Left ventricle myocardium inferior (tissue), 1 donor: ENCODE data around the gene RNF150. TPM values are rescaled to one million over a fixed set of nuclear protein-coding genes. Genes with fewer than 3 reads are reported as not detected.

Experiments
- DNase-seq: peaks from one replicate; pipeline ENCODE4 v3.0.0-alpha.2; 2020
- H3K27ac ChIP-seq: fragments of 200-600 bp; replicated peaks from 2 replicates; pipeline ENCODE4 v1.8.0; 2021
- H3K27me3 ChIP-seq: fragments of 200-600 bp; 2 replicates; pipeline ENCODE4 v1.8.0; 2021; ENCODE audit warnings: low read depth
- H3K36me3 ChIP-seq: fragments of 200-600 bp; 2 replicates; pipeline ENCODE4 v1.8.0; 2021
- H3K4me1 ChIP-seq: fragments of 200-600 bp; 2 replicates; pipeline ENCODE4 v1.8.0; 2021
- H3K4me3 ChIP-seq: fragments of 200-600 bp; 2 replicates; pipeline ENCODE4 v1.8.0; 2021; ENCODE audit warnings: mild to moderate bottlenecking, moderate library complexity
- H3K9me3 ChIP-seq: fragments of 200-600 bp; replicated peaks from 2 replicates; pipeline ENCODE4 v1.8.0; 2021
- intact Hi-C: fragments of 100-400 bp; cut with micrococcal nuclease; formaldehyde crosslinking; loops from one replicate; pipeline ENCODE4 v1.11.0; 2022
- total RNA-seq: library from RNA; stranded (reverse); fragmentation: NEBNext Ultra II Directional; extraction: Animal tissue kit (Norgen Biotek cat#: 25700); gene quantifications from one replicate; pipeline ENCODE4 v1.2.1, GENCODE V29; 2021
- TF ChIP-seq, protein P1 (sequence below): fragments of 200-600 bp; IDR thresholded peaks from 2 replicates; pipeline ENCODE4 v1.8.0; 2021; ENCODE audit warnings: antibody characterized with exemption, mild to moderate bottlenecking, borderline replicate concordance
- donor health status: DM: no; HTN: yes; CAD: no; lungs with severe emphysema.

Gene RNF150
- total RNA-seq, 1 donor from 2014 or later = 68.0 TPM

DNA sequence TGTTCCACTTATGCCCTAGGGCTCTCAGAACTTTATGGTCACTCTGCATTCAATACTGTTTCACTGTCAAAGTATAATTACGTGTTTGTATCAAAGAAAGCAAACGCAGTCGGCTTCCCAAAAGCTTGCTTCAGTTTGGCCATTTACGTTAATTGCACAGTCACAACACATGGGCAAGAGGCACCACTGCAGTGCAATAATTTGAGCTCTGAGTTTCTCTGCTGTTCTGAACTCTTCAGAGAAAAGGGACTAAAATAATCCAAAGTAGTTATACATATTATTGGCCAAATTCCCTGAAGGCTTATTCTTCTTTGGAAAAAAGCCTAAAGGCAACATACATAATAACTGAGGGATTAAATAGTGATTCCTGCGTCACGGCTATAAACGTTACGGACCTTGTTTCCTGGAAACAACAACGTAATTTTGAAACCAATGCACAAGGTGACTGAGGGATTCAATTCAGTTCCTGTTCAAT lies 51.3 kb downstream of the RNF150 start:
- Histone ChIP-seq H3K4me1 (peaks cover 56% of the 10 kb centered on the region), H3K36me3 (no peaks in the 10 kb centered on the region), H3K9me3 (no peaks in the 10 kb centered on the region), H3K27me3 (no peaks in the 10 kb centered on the region), H3K27ac (peak overlapping the region; percentile 31), H3K4me3 (no peak overlapping the region)
- TF ChIP-seq, protein P1, sequence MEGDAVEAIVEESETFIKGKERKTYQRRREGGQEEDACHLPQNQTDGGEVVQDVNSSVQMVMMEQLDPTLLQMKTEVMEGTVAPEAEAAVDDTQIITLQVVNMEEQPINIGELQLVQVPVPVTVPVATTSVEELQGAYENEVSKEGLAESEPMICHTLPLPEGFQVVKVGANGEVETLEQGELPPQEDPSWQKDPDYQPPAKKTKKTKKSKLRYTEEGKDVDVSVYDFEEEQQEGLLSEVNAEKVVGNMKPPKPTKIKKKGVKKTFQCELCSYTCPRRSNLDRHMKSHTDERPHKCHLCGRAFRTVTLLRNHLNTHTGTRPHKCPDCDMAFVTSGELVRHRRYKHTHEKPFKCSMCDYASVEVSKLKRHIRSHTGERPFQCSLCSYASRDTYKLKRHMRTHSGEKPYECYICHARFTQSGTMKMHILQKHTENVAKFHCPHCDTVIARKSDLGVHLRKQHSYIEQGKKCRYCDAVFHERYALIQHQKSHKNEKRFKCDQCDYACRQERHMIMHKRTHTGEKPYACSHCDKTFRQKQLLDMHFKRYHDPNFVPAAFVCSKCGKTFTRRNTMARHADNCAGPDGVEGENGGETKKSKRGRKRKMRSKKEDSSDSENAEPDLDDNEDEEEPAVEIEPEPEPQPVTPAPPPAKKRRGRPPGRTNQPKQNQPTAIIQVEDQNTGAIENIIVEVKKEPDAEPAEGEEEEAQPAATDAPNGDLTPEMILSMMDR = no peak
- DNase-seq = no peak
- intact Hi-C loops = no loop called here

DNA sequence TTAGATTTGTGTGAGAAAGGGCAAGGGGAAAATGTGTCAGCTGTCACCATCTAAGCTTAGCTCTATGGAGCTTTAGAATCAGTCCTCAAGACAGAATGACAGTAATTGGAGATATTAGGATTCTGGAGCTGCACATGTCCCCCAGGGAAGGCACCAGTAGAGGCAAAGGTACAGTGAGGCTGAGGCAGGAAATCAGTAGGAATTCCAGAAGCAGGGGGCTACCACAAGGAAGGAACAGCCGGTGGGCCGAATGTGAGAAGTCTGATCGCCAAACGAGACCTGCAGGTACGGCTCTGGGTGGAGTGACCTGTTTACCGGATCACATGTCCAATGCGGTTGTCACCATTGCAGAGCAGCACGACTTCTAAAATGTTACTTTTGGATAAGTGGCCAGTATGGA lies 52.6 kb downstream of the RNF150 start:
- Histone ChIP-seq H3K36me3 (no peaks in the 10 kb centered on the region), H3K4me3 (no peak overlapping the region), H3K27ac (peak overlapping the region; percentile 31), H3K27me3 (no peaks in the 10 kb centered on the region), H3K4me1 (peaks cover 68% of the 10 kb centered on the region), H3K9me3 (no peaks in the 10 kb centered on the region)
- TF ChIP-seq, protein P1 = no peak
- intact Hi-C loops = no loop called here
- no peak for DNase-seq

DNA sequence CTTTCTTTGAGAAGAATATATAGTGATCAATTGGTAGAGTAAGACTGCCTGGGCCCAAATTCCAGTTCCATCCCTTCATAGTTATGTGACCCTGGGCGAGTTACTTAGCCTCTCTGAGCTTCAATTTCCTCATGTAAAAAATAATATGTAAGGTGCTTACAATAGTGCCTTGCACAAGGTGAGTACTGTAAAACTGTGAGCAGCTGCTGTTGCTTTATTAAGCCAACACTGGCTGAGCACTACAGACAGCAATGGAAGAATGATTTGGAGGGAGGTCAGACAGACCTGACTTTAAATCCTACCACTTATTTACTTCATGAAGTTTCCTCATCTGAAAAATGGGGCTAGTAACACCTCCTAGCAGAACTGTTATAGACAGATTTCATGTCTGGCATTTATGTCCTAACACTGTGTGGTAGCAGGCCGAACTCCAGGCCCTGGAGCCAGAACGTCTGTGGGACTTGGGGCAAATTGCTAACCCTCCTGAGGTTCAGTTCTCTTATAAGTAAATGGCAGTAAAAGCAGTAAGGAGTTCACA lies 53.8 kb downstream of the RNF150 start:
- Histone ChIP-seq H3K9me3 (no peaks in the 10 kb centered on the region), H3K27me3 (no peaks in the 10 kb centered on the region), H3K27ac (peak overlapping the region; percentile 29), H3K4me3 (no peak overlapping the region), H3K4me1 (peaks cover 75% of the 10 kb centered on the region), H3K36me3 (no peaks in the 10 kb centered on the region)
- intact Hi-C loops = no loop called here
- TF ChIP-seq, protein P1 = no peak
- DNase-seq = no peak

DNA sequence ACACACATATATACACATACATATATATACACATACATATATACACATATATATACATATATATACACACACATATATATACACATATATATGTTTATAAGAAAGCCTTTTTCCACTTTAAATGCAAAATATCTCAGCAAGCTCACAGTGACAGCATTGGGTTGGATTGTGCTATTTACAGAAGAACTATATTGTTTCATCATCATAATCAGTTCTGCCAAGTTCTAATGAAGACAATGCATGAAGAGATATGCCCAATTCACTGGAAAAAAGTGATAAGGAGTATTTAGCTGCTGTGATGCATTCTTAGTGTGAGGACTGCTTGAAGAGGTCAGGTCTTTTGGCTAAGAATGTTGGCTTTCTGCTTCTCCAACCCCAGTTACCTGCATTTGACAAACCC lies 54.4 kb downstream of the RNF150 start:
- H3K4me3 ChIP-seq = no peak overlapping the region
- no peaks in the 10 kb centered on the region for H3K27me3 ChIP-seq
- H3K9me3 ChIP-seq = no peaks in the 10 kb centered on the region
- peak overlapping the region; percentile 29 for H3K27ac ChIP-seq
- TF ChIP-seq, protein P1 = no peak
- DNase-seq = no peak
- intact Hi-C loops = no loop called here
- peaks cover 77% of the 10 kb centered on the region for H3K4me1 ChIP-seq
- no peaks in the 10 kb centered on the region for H3K36me3 ChIP-seq

DNA sequence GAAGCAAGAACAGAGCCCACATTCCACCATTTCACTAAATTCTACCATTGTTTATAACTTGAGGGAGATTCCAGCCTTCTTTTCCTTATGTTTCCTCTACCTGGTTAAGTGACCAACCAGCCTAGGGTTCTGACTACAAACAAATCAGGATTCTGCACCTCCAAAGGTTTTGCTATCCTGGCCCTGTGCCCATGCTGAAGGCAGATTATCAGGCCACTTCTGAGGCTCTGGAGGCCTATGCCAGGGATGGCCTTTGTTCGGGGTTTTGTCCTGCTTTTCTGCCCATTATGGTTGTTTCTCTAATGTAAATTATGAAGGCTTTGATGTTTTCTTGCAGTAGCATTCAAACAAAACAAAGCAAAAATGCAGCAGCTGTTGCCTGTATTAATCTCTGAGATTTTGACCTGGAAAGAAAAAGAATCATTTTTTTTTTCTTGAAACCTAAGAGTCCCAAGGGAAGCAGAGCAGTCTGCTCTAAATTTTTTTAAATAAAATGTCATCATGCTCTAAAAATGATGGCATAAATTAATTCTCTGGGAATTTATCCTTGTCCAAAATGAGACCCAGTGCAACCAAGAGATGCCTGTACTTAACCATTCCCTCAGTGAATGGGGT lies 55.6 kb downstream of the RNF150 start:
- Histone ChIP-seq H3K9me3 (no peaks in the 10 kb centered on the region), H3K36me3 (no peaks in the 10 kb centered on the region), H3K27me3 (no peaks in the 10 kb centered on the region), H3K4me1 (peaks cover 79% of the 10 kb centered on the region), H3K27ac (peak overlapping the region; percentile 27), H3K4me3 (no peak overlapping the region)
- intact Hi-C loops = no loop called here
- TF ChIP-seq, protein P1 = no peak
- DNase-seq = peak; percentile 25
